ENCODE measurements around the gene LIN28B.
"Not testable (repeated sequence)": the region's sequence is repeated elsewhere in the genome, so short reads cannot be mapped to it uniquely, and the experiment has no call there.

The LIN28B gene

DNA sequence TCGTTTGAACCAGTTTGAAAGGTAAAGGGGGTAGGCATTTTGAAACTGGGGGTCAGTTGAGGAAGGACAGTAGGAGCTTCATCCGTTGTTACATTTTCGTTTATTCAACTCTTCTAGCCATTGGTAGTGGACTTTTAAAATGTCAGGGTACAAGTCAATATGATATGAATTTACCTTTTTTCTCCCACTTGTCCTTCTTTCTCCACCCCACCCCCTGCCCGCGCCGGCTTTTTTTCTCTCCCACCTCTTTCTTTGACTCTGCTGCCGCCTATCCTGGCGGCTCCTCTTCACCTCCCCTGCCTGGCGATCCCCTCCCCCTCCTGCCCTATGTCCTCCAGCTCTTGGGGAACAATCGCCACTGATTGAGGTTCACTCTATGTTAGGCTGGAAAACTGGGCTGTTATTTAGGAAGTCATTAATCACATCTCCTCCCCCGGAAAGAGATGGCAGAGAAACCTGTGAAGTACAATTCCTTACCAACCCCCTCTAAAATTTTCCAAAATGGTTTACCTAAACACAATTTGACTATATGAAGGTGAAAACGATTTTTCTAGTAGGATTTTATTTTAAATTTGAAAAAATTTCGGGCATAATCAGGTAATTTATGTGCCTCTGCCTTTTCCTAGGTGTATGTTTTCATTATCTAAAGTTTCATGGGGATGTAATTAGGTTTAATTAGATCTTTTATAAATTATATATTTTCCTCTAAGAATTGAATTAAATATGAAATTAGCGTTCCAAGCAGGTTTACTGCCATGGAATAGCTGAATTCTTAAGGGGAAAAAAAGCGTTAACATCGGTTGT lies 778 bp upstream of the LIN28B start:
- no peak for DNase-seq (ENCODE audit: low read depth)

DNA sequence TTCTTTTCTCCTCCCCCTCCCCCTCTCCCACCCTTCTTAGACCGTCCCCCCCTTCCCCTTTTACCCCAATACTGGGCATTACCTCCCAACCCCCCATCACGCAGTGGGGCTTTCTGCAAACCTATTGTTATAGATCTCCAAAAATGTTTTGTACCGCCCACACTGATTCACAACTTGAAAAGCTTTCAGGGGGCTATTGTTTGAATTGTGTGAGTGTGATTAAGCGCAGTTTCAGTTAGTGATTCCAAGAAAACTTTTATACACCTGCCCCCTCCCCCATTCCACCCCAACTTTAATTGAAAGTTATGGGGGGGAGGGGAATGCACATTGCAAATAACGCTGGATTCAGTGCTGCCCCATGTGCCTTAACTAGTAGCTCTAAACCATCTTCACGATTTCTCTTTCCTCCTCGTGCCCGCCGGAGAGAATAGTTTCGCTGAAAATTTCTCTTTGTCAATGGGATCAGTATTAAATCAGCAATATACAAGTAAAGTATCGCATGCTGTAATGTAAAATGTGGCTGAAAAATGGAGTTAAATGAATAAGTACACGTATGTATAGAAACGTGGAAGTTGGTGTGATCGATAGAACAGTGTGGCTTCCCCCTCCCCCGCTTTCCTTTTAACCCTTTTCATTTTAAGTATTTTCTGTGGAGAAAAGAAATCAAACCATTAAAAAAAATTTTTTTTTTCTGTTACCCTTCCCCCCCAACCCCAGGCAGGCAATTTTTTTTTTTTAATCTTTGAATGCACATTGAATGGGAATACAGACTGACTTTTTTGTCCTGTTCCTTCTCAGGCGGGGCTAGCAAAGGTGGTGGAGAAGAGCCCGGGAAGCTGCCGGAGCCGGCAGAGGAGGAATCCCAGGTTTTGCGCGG lies 632 bp downstream of the LIN28B start:
- no peak for DNase-seq (ENCODE audit: low read depth)

- peak; percentile 21 for DNase-seq (ENCODE audit: low read depth)
Measured at GRCh38 chr6:104958178-104959025, 1.5 kb downstream of the LIN28B start.

DNA sequence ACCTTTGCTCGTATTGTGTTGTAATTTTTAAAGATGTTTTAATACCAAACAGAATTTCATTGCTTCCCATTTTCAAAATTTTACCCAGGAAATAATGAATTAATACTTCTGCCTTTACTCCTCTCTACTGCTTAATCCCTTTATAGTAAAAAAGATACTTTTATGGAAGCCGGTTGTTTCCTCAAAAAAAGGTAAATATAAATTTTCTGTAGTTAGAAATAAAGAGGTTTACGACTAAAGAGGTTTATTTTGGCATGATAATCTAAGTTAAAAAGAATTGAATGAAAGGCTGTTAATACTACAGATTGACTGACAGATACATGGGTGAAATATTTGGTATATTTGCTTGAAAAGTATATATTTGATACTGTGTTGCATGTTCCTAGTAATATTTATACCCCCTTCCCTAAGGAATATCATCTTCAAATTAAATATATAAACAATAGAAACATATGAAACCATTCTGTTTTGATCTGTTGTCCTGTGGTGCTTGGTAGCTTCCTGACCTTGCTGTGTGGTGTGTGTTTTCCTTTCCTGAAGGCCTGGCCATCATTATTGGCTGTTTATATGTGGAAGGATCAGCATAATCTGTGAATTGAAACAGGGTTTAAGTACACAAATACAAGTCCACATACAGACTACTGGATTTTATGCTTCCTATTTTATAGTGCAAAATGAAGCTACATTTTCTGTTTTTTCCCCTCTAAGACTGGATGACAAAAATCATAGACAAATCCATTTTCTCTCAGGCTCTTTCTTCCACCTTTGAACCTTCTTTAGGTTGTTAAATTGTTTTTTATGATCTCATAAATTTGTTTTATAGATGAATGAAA lies 2.3 kb downstream of the LIN28B start:
- no peak for DNase-seq (ENCODE audit: low read depth)

DNA sequence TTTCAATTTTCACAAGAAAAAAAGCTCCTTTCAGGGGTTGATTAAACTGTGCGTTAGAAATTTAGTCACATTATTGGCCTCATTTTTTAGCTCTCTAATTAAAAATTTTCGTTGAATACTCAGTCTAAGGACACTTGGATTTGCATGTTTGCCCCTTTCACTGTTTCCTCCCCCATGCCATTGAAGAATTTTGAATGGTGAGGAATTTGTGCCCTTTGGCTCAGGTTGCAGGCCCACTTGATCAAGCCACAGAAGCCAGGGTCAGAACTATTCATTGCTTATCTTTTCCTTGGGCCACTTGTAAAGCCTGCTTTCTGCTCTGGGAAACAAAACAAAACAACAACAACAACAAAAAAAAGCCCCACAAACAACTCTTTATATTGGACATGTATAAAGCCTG lies 12.2 kb downstream of the LIN28B start:
- no peak for DNase-seq (ENCODE audit: low read depth)

GRCh38 chr6:104969785-104970581 lies 13.1 kb downstream of the LIN28B start:
- DNase-seq (ENCODE audit: low read depth): peak; percentile 53

DNA sequence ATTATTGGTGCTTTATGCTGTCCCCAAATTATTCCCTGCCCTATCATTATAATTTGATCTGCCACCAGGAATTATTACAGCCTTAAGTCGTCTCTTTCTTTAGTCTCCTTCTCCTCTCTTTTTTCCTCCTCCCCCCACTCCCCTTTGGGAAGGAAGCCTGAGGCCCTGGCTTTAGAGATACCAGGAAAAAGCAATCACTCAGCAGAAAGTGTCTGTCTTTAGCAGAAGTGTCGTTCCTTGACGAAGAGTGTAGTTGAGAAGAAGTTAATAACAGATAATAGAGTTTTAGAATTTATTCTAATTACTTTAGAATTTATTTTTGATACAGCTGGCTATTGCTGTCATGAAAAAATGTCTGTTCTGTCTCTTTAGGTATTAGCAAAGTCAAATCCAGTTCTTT lies 16.5 kb downstream of the LIN28B start:
- no peak for DNase-seq (ENCODE audit: low read depth)

DNA sequence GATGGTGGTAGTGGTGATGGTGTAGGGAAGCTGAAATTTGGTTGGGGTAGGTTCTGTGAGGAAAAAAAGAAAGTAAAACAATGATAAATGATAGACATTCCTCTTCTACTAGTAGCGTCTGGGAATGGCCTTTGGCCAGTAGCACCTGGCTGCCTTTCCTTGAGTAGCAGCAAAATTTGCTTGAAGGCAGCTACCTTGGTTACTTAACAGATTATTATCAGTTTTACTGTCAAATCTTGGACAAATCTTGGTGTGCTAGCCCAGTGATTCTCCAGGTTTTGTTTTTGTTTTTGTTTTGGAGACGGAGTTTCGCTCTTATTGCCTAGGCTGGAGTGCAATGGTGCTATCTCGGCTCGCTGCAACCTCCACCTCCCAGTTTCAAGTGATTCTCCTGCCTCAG lies 26.4 kb downstream of the LIN28B start:
- no peak for DNase-seq (ENCODE audit: low read depth)

- DNase-seq (ENCODE audit: low read depth): no peak
Measured at GRCh38 chr6:104983776-104984175, 26.9 kb downstream of the LIN28B start.

GRCh38 chr6:104984831-104985230 lies 27.9 kb downstream of the LIN28B start:
- DNase-seq (ENCODE audit: low read depth): no peak

GRCh38 chr6:104985875-104986274 lies 29.0 kb downstream of the LIN28B start:
- not testable (repeated sequence) for DNase-seq (ENCODE audit: low read depth)

DNA sequence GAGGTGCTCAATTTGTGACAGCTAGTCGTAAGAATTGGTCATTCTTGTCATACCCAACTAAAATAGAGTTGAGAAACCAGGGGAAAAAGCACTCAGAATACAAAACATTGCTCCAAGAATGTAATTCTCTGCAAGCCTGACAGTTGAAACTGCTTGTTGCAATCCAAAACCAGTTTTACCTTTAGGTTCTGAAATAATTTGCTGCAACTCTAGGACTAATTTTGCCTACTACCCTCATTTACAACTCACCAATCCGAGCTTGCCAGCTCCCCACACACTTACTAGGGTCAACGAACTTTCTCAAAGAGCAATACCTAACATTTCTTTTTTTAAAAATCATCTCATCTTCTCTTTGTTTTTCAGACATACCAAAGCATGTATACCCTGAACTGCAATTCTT lies 29.7 kb downstream of the LIN28B start:
- DNase-seq (ENCODE audit: low read depth): no peak

DNA sequence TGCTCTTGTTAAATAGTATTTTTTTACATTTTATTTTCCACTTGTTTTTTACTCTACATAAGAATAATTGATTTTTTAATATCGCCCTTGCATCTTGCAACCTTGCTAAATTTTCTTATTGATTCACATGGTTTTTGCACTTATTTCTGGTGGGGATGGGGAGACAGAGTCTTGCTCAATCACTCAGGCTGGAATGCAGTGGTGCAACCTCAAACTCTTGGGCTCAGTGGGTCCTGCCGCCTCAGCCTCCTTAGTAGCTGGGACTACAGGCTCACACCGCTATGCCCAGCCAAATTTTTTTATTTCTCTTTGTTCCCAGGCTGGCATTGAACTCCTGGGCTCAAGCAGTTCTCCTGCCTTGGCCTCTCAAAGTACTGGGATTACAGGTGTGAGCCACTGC lies 30.3 kb downstream of the LIN28B start:
- no peak for DNase-seq (ENCODE audit: low read depth)

GRCh38 chr6:104990085-104990484 lies 33.2 kb downstream of the LIN28B start:
- DNase-seq (ENCODE audit: low read depth): peak; percentile 4

DNA sequence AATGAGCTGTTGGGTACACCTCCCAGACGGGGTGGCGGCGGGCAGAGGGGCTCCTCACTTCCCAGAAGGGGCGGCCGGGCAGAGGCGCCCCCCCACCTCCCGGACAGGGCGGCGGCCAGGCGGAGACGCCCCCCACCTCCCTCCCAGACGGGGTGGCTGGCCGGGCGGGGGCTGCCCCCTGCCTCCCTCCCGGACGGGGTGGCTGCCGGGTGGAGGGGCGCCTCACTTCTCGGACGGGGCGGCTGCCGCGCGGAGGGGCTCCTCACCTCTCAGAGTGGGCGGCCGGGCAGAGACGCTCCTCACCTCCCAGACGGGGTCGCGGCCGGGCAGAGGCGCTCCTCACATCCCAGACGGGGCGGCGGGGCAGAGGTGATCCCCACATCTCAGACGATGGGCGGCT lies 34.2 kb downstream of the LIN28B start:
- not testable (repeated sequence) for DNase-seq (ENCODE audit: low read depth)

GRCh38 chr6:104993576-104993975 lies 36.7 kb downstream of the LIN28B start:
- DNase-seq (ENCODE audit: low read depth): not testable (repeated sequence)

DNA sequence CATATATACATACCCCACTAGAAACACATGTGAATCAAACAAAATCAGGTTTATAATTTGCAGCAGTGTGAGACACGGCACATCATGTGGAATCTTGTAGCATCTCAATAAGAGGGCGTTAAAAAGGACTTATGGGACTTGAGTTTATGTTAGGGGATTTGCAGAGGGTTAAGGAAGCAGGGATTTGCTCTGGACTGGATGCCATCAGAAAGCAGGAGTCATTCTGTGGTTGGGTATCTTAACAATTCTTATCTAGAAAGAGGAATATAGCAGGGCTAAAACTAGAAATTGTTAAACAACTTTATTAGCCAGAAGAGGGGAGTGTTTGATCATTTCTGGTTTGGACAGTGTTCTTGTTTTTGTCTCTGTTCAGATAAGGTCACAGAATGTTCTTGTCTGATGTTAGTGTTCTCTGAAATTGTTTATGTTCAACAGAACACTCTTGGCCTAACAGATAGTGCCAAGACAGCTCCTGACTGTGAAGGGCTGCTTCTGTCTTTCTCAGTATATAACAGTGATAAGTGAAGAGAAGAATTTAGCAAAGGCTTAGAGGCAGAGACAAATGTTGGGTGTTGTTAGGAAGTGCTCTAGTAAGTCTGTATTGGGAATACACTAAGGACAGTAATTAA lies 39.2 kb downstream of the LIN28B start:
- DNase-seq (ENCODE audit: low read depth): peak; percentile 48

- DNase-seq (ENCODE audit: low read depth): no peak
Measured at GRCh38 chr6:105001063-105001462, 44.2 kb downstream of the LIN28B start.

DNA sequence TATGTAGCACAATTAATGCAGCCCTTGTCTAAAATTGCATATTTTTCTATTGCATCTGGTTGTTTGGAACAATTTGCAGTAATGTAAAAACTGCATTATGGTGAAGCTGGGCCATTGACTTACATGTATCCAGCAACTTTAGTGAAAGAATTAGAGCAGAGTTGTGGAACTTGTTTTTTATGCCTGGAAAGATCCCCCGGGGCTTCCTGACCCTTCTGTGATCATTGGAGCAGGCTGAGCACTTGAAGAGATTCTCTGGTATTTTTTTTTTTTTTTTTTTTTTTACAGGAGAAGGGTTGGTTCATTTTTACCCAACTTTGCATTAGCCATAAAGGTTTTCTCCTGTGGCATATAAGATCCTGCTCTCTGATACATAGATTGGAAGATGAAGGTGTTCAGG lies 45.0 kb downstream of the LIN28B start:
- DNase-seq (ENCODE audit: low read depth): no peak

- DNase-seq (ENCODE audit: low read depth): no peak
Measured at GRCh38 chr6:105005451-105005850, 48.5 kb downstream of the LIN28B start.

Measured in ELR (cell line).